Measurements from ENCODE around the gene DIS3L2.

The DIS3L2 gene

GRCh38 chr2:232237464-232237863 is 276.0 kb downstream of the DIS3L2 start:
- DNase-seq: no peak

- DNase-seq: no peak
These were observed 276.6 kb downstream of the DIS3L2 start for GRCh38 chr2:232238108-232238507.

- no peak for DNase-seq
These were observed 277.1 kb downstream of the DIS3L2 start for GRCh38 chr2:232238596-232238995.

- DNase-seq: no peak
These were observed 278.6 kb downstream of the DIS3L2 start for GRCh38 chr2:232239951-232240681.

- no peak for DNase-seq
These were observed 279.4 kb downstream of the DIS3L2 start for GRCh38 chr2:232240906-232241305.

- no peak for DNase-seq
These were observed 280.8 kb downstream of the DIS3L2 start for GRCh38 chr2:232242316-232242715.

- DNase-seq: no peak
These were observed 283.6 kb downstream of the DIS3L2 start for GRCh38 chr2:232245111-232245510.

GRCh38 chr2:232246245-232246644 is 284.7 kb downstream of the DIS3L2 start:
- DNase-seq: no peak

- no peak for DNase-seq
These were observed 287.6 kb downstream of the DIS3L2 start for GRCh38 chr2:232249096-232249495.

GRCh38 chr2:232250246-232251175 is 289.0 kb downstream of the DIS3L2 start:
- DNase-seq: no peak

GRCh38 chr2:232255033-232255432 is 293.5 kb downstream of the DIS3L2 start:
- DNase-seq: no peak

- no peak for DNase-seq
These were observed 298.6 kb downstream of the DIS3L2 start for GRCh38 chr2:232260075-232260474.

- DNase-seq: no peak
These were observed 300.3 kb downstream of the DIS3L2 start for GRCh38 chr2:232261776-232262175.

GRCh38 chr2:232263295-232263694 is 301.8 kb downstream of the DIS3L2 start:
- DNase-seq: no peak

GRCh38 chr2:232264081-232264480 is 302.6 kb downstream of the DIS3L2 start:
- no peak for DNase-seq

- DNase-seq: no peak
These were observed 303.8 kb downstream of the DIS3L2 start for GRCh38 chr2:232265329-232265728.

GRCh38 chr2:232268636-232269165 is 307.2 kb downstream of the DIS3L2 start:
- DNase-seq: no peak

- DNase-seq: no peak
These were observed 308.4 kb downstream of the DIS3L2 start for GRCh38 chr2:232269867-232270266.

GRCh38 chr2:232273903-232274643 is 312.6 kb downstream of the DIS3L2 start:
- DNase-seq: no peak

- no peak for DNase-seq
These were observed 314.2 kb downstream of the DIS3L2 start for GRCh38 chr2:232275670-232276069.

GRCh38 chr2:232276084-232276732 is 314.7 kb downstream of the DIS3L2 start:
- DNase-seq: no peak

- DNase-seq: no peak
These were observed 315.3 kb downstream of the DIS3L2 start for GRCh38 chr2:232276733-232277313.
